Right lobe of liver (tissue), 6 donors: ENCODE results near the gene YPEL4. TPM values are rescaled to one million over a fixed set of nuclear protein-coding genes. Genes with fewer than 3 reads are reported as not detected.

ENCODE experiments used
- ATAC-seq, 4 donors: fragments of 200-7000 bp; cut with Tn5 transposase; one replicate each; pipeline ENCODE4 v1.9.1; 2020; ENCODE audit warnings: mild to moderate bottlenecking in 4 of 4, moderate library complexity in 4 of 4
- DNase-seq, 3 donors: peaks; one replicate each; pipeline ENCODE4 v3.0.0-alpha.2; 2020
- H3K27ac ChIP-seq, 3 donors: fragments of 200-600 bp; one replicate each; pipeline ENCODE4 v1.8.0; 2022
- H3K27me3 ChIP-seq, 2 donors: fragments of 200-600 bp; one replicate each; pipeline ENCODE4 v1.8.0; 2022
- H3K36me3 ChIP-seq, 4 donors: fragments of 200-600 bp; sonication (generic) in 1 of 4; one replicate each; pipeline versions ENCODE4 v1.5.1 to v1.8.0; 2017 to 2022; ENCODE audit warnings: control low read depth in 1 of 4
- H3K4me1 ChIP-seq, 4 donors: fragments of 200-600 bp; sonication (generic) in 1 of 4; one replicate each; pipeline versions ENCODE4 v1.5.1 to v1.8.0; 2017 to 2022; ENCODE audit warnings: control low read depth in 1 of 4
- H3K4me3 ChIP-seq, 3 donors: fragments of 200-600 bp; one replicate each; pipeline ENCODE4 v1.8.0; 2022
- H3K9me3 ChIP-seq, 4 donors: fragments of 200-600 bp; sonication (generic) in 1 of 4; one replicate each; pipeline versions ENCODE4 v1.5.1 to v1.8.0; 2017 to 2022; ENCODE audit warnings: control low read depth in 1 of 4
- POLR2A ChIP-seq: fragments of 450-650 bp; IDR thresholded peaks from one replicate; pipeline ENCODE4 v1.6.1; 2017; ENCODE audit warnings: antibody characterized with exemption, mild to moderate bottlenecking
- WGBS: methylation state at CpG from one replicate; pipeline ENCODE4 v1.1.6; 2018; ENCODE audit warnings: low coverage, low lambda C conversion rate; ENCODE audit not compliant: insufficient coverage; ENCODE audit errors: missing lambda C conversion rate; 5-methylcytosine and 5-hydroxymethylcytosine counted together
- intact Hi-C, 2 donors: fragments of 100-400 bp; cut with DNase I; formaldehyde crosslinking; loops; one replicate each; pipeline versions ENCODE4 v1.11.2 to v1.14.1; 2022
- total RNA-seq, 6 experiments: library from RNA; depleted of rRNA in 2 of 6; stranded (reverse); fragments of >200 nt in 2 of 6; fragmentation: NEBNext Ultra II Directional in 3 of 6; extraction: Animal tissue kit (Norgen Biotek cat#: 25700) in 3 of 6; gene quantifications; one replicate each; pipeline versions ENCODE4 v1.1.0 to v1.2.4, GENCODE V29; 2016 to 2023
- TF ChIP-seq, protein P1 (sequence below), 4 donors: fragments of 200-600 bp in 3 of 4; fragments of 450-650 bp in 1 of 4; IDR thresholded peaks; one replicate each; pipeline versions ENCODE4 v1.5.1 to v1.8.0; 2016 to 2022; ENCODE audit warnings: antibody characterized with exemption in 4 of 4, mild to moderate bottlenecking in 2 of 4
- donor health status: DM: no; HTN: yes; CAD: no.
- donor health status: DM: no; HTN: no; CAD: no.
- donor health status: DM: no; HTN: no; CAD: no.
- donor health status: DM: no; HTN: yes; CAD: no.
- donor health status: DM: no; HTN: yes; CAD: no.

The YPEL4 gene
- total RNA-seq, 6 experiments from 2014 or later = 0.06 to 0.84 (median 0.30) TPM; not detected in 2

DNA sequence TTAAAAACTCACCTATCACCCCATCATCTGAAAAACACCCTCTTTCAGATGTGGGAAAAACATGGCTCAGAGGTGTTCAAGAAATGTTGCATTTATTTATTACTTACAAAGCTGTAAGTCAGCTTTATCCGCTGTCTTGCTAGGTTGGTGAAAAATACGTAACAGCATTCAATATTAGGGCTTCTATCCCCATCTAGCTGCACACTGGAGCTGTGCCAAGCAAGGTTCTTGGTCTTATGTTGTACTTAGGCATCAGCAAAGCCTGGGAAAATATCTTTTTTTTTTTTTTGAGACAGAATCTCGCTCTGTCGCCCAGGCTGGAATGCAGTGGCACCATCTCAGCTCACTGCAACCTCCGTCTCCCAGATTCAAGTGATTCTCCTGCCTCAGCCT, 44.7 kb downstream of the YPEL4 start:
- no peak for TF ChIP-seq POLR2A
- TF ChIP-seq, protein P1, sequence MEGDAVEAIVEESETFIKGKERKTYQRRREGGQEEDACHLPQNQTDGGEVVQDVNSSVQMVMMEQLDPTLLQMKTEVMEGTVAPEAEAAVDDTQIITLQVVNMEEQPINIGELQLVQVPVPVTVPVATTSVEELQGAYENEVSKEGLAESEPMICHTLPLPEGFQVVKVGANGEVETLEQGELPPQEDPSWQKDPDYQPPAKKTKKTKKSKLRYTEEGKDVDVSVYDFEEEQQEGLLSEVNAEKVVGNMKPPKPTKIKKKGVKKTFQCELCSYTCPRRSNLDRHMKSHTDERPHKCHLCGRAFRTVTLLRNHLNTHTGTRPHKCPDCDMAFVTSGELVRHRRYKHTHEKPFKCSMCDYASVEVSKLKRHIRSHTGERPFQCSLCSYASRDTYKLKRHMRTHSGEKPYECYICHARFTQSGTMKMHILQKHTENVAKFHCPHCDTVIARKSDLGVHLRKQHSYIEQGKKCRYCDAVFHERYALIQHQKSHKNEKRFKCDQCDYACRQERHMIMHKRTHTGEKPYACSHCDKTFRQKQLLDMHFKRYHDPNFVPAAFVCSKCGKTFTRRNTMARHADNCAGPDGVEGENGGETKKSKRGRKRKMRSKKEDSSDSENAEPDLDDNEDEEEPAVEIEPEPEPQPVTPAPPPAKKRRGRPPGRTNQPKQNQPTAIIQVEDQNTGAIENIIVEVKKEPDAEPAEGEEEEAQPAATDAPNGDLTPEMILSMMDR (IDR thresholded peaks at IDR 0.05) = no peak
- whole genome bisulfite sequencing = 90% methylated on average over 4 of the region's 5 CpGs
- intact Hi-C loops = no loop called here
- Histone ChIP-seq H3K27me3 (no peaks in the 10 kb centered on the region), H3K9me3 (no peaks in the 10 kb centered on the region), H3K36me3 (peaks cover 5 to 85% (median 33%) of the 10 kb centered on the region in 4 donors), H3K4me1 (peaks cover 0 to 42% (median 4%) of the 10 kb centered on the region in 4 donors), H3K27ac (no peak overlapping the region), H3K4me3 (no peak overlapping the region)
- ATAC-seq = no peak
- no peak for DNase-seq

DNA sequence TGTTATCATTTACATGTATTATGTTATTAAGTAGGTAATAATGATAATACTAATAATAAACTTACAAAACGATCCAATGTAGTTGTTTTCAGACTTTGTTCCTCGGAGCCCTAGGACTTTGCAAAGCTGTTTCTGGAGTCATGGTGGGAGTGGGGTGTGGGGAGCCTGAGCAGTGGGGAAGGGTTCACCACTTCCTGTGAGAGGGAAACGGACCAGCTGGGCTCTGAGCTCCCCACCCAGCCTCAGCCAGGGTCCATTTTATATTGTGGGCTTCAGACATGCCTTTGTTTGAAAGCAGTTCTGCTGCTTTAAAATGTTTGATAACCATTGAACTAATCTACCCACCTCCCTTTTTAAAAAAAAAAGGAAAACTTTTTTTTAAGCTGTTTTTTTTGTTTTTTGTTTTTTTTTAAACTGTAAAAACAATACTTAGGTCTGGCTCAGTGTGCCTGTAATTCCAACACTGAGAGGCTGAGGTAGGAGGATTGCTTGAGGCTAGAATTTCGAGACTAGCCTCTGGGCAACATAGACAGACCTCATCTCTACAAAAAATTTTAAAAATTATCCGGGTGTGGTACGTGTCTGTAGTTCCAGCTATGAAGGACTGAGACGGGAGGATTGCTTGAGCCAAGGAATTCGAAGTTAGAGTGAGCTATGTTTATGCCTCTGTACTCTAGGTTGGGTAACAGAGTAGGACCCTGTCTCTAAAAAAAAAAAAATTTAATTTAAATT, 45.2 kb downstream of the YPEL4 start:
- WGBS = 63% methylated on average over 8 of the region's 8 CpGs
- Histone ChIP-seq H3K27ac (no peak overlapping the region), H3K9me3 (no peaks in the 10 kb centered on the region), H3K4me1 (peaks cover 0 to 42% (median 4%) of the 10 kb centered on the region in 4 donors), H3K4me3 (no peak overlapping the region), H3K36me3 (peaks cover 3 to 85% (median 30%) of the 10 kb centered on the region in 4 donors), H3K27me3 (no peaks in the 10 kb centered on the region)
- intact Hi-C loops = no loop called here
- DNase-seq (no peak), ATAC-seq (no peak)
- TF ChIP-seq, protein P1 (IDR thresholded peaks at IDR 0.05) = no peak
- TF ChIP-seq POLR2A = no peak

DNA sequence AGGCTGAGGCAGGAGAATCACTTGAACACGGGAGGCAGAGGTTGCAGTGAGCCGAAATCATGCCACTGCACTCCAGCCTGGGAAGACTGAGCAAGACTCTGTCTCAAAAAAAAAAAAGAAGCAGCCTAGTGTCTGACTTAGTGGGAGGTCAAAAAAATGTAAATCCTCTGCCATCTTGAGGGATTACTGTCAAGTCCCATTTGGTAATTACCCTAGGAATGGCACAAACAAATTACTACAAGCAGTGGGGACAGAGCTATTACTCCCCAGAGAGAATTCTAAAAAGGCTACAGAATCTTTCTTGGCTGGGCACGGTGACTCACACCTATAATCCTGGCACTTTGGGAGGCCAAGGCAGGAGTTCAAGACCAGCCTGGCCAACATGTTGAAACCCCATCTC, 48.4 kb downstream of the YPEL4 start:
- ATAC-seq = no peak
- no peaks in the 10 kb centered on the region for H3K9me3 ChIP-seq
- no peak for DNase-seq
- TF ChIP-seq, protein P1 (IDR thresholded peaks at IDR 0.05) = no peak
- no peak for TF ChIP-seq POLR2A
- no peaks in the 10 kb centered on the region for H3K27me3 ChIP-seq
- H3K36me3 ChIP-seq = peaks cover 1 to 58% (median 21%) of the 10 kb centered on the region in 4 donors
- intact Hi-C loops = no loop called here
- peaks cover 0 to 41% (median 7%) of the 10 kb centered on the region in 4 donors for H3K4me1 ChIP-seq
- 85% methylated on average over 2 of the region's 3 CpGs for WGBS
- H3K27ac ChIP-seq = peak overlapping the region in 1 of 3 donors; percentile 18
- no peak overlapping the region for H3K4me3 ChIP-seq

DNA sequence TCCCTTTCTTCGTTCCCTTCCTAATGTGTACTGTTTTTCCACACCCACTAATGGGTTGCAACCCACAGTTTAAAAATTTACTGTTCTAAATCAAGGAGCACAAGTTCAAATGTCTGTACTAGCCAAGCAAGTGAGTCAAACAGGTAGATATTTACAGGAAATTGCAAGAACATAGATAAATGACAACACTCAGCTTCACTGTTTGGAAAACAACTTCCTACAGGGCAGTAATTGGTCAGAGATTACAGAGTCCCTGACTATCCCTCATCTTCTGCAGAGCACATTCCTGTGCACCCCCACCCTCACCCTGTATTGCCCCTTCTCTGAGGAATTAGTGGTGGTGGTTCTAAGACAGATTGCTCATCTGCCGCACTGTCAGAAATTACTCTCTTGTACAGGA, 50.3 kb downstream of the YPEL4 start:
- H3K9me3 ChIP-seq = no peaks in the 10 kb centered on the region
- intact Hi-C loops = no loop called here
- TF ChIP-seq, protein P1 (IDR thresholded peaks at IDR 0.05) = no peak
- no peak for TF ChIP-seq POLR2A

More for the DNA sequence above, 50.3 kb downstream of the YPEL4 start:
- Histone ChIP-seq H3K27me3 (no peaks in the 10 kb centered on the region), H3K36me3 (peaks cover 0 to 39% (median 14%) of the 10 kb centered on the region in 4 donors), H3K4me1 (peaks cover 0 to 37% (median 13%) of the 10 kb centered on the region in 4 donors), H3K4me3 (peak overlapping the region; percentile 57 to 75 (median 68)), H3K27ac (peak overlapping the region; percentile 73 to 92 (median 81))
- no peak for DNase-seq
- ATAC-seq = peak in 1 of 4 donors; percentile 11
- WGBS = 46% methylated on average over 2 of the region's 2 CpGs
